Activated CD4-positive, CD25-positive, alpha-beta regulatory T cell (primary cell): Measurements from ENCODE around the gene AOAH.
A peak's percentile ranks its signal among the peaks of the same experiment; 100 is the strongest.
"Not testable (repeated sequence)": the region's sequence is repeated elsewhere in the genome, so short reads cannot be mapped to it uniquely, and the experiment has no call there.

ENCODE experiments used
- DNase-seq, 4 experiments: peaks; one replicate each; lab custom pipeline; 2025; lab: John Stamatoyannopoulos, UW

Gene AOAH

DNA sequence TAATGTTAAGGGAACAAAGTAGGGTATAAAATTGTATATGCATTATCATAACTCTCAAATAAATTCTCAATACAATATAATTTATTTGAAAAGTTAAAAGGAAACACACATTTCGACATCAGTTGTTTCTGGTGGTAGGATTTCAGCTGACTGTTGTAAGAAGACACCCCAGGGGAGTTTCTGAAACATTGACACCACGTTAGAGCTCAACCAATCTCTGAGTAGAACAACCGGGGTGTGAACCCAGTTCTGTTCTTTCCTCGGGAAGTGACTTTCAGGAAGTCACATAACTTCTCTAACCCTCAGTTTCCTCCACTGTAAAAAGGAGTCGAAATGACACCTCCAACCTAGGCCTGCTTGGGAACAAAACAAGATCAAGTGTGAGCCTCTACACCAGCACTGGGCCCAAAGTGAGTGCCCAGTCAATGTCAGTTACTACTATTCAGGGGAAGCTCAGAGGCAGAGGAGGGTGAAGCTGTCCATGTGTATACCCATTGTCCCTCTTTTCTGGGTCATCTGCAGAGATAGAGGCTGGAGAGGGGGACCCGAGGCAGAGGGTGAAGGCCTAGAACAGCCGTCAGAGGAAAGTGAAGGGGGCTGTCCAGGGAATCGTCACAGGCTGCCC lies 67.1 kb downstream of the AOAH start:
- DNase-seq = no peak

DNA sequence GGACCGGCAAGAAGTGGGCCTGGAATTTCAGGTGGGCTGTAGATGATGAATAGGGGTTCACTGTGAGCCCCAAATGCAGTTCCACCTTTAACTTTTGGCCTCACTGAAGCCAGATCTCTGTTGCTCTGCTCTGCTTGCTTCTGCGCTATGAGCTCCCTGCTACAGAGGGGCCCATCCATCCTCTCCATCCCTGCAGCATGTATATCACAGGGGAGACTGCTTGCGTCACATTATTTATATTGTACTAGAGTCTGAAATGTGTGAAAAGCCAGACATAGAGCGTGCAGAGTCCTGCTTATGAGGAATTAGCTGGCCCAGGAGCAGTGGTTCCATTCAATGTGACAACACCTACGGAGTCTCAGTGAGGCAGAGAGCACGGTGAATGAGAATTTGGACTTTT lies 69.9 kb downstream of the AOAH start:
- DNase-seq = no peak

DNA sequence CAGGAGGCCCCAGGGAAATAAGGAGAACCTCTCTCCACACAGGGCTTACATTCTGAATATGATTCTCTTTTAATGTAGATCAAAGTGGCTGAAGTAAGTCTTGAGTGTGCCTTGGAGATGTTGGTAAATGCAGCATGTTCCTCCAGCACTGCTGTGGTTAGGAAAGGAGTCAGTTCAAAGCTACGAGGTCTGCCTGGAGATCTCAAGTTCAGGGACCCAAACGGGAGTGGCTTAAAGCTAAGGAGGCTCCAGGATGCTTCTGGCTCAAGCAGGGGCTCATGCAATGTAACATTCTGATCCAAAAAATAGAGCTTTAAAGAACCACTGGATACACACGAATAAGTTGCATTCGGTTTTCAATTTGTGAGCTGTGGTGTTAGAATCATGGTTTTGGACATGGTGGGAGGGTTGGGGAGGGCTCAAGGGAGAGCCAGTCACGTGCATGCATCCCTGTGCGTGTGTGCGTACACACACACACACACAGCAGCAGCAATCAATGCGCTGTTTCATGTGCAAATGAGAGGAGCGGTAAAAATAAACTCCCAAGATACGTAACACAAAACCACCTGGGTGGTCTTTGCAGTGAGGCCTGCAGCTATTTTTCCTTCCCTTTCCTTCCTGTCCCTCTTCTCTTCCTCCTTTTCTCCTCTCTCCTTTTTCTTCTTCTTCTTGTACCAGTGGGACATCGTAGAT lies 70.5 kb downstream of the AOAH start:
- no peak for DNase-seq

DNA sequence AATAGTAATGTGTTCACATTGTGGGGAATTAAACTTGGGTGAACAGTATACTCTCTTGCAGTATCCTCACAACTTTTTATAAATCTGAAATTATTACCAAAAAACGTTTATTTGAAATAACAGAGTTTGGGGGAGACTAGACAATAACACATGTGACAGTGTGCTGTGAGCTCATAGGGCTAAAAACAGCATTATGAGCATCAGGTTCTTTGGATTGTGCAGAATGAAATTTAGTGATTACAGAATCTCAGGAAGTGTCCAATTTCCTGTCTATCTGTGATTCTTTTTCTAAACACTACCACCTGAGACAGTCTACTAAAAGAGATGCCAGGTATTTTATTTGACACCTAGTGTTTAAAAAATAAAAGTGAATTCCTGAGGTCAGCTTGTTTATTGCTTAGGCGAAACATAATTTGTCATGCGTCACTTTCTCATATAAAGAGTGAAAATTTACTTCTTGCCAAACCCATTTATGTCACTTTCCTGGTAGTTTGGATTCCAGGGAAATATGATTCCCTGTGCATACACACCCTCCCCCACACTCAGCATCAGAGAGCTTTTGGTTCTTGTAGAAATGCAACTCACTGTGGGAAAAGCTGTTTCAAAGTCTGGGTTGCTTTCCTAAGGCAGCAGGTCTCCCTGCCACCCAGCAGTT lies 71.2 kb downstream of the AOAH start:
- DNase-seq = no peak

DNA sequence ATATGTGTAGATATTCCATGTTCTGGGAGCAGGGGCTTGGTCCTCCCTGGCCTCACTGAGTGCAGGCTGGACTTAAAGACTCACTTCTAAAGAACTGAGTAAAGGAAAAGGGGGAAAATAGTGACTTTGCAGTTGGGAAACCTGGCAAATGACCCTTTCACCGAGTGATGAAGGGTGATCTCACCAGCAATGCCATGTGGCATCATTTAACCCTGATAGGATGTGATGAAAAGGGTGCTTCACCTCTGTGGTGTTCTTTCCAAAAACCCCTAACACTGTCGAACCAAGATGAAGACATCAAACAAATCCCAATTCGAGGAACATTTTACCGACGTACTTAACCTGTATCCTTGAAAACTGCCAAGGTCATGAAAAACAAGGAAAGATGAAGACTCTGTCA lies 71.9 kb downstream of the AOAH start:
- DNase-seq = no peak

DNA sequence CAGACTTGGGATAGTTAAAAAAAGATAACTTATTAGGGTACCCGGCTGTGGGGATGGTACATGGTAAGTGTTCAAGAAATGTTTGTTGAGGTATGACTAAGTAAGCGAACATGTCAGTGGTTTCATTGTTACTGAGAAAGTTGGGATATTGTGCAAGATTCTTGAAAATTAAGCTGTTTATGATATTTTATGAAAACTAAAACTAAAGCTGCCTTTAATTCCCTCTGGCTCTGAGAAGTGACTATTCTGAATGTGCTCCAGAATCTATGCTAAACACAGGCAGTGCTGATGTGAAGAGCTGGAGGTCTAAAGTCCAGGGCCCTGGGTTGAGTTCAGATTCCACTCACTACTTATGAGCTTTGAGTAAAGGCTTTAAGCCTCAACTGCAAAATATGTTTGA lies 72.9 kb downstream of the AOAH start:
- DNase-seq = no peak

DNA sequence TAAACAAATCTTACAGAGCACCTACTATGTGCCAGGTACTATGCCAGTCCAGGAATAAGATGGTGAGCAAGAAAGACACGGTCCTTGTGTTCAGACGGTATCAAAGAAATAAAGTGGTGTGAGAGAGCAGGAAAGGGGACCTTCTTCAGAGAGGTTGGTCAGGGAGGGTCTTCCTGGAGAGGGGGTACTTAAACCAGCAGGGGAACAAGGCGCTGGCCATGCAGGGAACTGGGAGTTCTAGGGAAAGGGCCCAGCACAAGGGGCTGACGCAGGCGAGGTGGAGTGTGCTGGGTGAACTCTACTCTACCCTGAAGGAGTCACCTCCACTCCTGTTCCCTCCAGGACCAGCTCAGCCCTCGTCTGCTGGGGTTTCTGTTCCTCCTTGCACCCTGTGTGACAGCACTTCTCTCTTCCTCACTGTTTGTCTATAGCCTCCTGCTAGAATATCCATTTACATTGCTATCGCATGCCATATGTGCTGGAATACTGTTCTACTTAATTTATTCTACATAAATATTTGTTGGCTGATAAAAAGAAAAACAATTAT lies 73.5 kb downstream of the AOAH start:
- no peak for DNase-seq

DNA sequence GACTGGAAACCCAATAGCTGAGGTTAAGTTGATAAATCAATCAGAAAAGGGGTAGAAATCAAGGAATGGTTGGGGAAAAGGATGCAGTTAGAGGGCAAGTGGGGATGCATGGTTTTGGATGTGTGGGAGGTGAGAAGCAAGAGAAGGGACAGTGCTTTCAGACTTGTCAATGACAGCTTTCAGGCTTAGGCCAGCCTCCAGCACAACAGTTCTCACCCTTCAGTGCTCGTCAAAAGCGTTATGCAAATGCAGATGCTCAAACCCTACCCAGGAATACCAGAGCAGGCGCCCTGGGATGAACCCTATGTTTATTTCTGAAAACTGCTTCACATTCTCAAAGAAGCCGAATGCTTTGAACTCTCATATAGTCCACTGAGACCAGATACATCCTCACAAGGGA lies 74.0 kb downstream of the AOAH start:
- DNase-seq = no peak

DNA sequence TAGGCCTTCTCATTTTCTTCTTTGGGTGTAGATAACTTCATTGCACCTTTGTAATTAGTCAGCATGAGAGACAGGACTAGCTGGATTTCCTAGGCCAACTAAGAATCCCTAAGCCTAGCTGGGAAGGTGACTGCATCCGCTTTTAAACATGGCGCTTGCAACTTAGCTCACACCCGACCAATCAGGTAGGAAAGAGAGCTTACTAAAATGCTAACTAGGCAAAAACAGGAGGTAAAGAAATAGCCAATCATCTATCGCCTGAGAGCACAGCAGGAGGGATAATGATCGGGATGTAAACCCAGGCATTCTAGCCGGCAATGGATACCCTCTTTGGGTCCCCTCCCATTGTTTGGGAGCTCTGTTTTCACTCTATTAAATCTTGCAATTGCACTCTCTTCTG lies 75.0 kb downstream of the AOAH start:
- not testable (repeated sequence) for DNase-seq

DNA sequence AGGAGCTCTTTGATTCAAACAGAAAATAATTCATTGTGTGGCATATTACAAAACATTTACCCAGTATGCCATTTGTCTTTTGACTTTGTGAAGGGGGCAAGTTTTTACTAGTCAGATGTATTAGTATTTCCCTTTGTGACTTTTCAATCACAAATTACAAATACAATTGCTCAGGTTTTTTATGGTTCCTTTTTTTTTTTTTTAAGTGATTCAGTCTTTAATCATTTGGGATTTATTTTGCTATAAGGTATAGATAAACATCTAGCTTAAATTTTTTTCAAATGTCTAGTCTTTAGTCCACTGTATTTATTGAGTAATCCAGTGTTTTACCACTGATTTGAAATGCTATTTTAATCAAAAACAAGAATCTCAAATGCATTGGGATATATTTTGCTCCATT lies 75.9 kb downstream of the AOAH start:
- no peak for DNase-seq

DNA sequence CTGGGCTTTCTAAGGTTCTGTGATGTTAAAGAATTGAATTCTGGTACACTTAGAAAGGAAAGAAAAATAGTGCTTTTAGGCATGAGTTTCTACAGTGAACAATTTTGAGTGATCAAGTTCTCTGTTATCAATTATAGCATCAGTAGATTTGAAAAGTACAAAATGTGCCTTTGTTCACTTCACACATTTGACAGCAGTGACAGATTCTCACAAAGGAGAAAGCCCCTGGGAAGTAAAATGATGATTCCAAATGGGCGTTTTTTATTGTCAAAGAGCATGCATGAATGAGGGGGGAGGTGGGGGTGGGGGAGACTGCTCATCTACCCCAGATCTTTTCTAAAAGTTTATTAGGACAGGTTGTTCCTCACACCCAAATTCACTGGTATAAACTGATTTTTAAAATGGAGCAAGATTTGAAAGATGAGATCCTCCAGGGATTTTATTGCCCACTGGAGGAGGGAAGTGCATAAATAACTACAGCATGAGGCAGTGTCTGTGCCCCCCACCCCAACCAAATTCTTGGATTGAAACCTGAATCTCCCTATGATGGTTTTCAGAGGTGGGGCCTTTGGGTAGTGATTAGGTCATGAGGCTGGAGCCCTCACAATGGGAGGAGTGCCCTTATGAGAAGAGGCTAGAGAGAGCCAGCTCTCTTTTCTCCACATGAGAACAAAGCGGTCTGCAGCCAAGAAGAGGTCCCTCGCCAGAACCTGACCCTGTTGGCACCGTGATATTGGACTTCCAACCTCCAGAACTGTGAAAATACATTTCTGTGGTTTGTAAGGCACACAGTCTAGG lies 79.5 kb downstream of the AOAH start:
- no peak for DNase-seq

DNA sequence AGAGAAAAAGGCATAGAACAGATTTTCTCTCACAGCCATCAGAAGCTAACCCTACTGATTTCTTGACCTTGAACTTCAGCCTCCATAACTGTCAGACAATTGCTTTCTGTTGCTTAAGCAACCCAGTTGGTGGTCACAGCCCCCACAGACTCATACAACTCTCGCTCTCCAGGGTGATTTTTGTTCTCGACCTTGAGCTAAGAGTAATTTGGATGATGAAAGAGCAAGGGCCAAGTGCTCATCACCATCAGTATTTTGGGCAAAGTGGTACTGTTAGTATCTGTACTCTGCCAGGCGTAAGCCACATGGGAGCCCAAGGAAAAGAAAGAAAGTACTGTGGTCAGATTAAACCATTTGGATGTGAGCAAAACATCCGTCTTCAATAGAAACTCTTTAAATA lies 81.9 kb downstream of the AOAH start:
- DNase-seq = no peak

DNA sequence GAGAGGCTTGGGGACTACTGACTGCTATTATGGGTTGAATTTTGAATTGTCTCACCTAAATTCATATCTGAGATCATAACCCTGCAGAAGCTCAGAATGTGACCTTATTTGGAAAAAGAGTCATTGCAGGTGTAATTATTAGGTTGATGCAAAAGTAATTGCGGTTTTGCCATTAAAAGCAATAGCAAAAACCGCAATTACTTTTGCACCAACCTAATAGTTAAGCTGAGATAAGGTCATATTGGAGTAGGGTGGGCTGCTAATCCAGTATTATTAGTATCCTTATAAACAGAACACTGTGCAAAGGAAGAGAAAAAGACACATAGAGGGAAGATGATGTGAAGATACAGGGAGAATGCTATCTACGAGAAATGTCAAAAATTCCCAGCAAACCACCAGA lies 82.3 kb downstream of the AOAH start:
- no peak for DNase-seq

DNA sequence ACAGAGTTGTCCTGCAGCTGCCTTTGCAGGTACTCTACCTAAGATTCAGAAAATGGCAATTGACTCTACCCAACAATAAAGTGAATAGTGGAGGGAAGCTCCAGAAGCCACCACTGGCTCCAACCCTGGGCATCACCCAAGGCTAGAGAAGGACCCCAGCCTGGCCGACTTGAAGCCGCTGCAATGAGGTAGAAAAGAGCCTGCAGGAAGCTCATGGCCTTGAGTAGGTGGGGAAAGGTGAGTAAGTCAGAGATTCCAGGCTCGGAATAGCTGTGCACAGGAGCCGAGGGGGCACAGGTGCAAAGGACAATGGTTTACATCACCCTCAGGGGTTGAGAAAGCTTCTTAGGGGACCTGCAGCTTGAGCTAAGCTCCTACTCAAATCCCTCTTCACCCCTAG lies 83.6 kb downstream of the AOAH start:
- DNase-seq = no peak

DNA sequence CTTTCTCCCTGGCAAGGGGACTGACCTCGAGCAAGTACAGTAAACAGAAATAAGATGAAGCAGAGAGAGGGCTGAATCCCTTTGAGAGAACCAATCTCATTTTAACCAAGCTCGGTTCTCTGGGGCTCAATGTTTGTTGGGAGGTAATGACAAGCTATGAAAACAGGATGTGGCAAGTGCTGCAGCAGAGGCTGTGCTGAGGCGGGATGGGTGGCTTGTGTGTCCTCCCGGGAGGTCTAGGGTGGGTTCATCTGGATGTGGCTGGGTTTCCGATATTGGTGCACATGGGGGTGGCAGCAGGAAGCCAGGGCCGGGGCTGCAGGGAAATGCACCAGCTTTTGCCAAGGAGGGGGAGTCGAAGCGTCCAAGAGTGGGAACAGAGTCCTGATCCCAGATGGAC lies 84.5 kb downstream of the AOAH start:
- peak in 1 of 4 experiments; percentile 26 for DNase-seq

DNA sequence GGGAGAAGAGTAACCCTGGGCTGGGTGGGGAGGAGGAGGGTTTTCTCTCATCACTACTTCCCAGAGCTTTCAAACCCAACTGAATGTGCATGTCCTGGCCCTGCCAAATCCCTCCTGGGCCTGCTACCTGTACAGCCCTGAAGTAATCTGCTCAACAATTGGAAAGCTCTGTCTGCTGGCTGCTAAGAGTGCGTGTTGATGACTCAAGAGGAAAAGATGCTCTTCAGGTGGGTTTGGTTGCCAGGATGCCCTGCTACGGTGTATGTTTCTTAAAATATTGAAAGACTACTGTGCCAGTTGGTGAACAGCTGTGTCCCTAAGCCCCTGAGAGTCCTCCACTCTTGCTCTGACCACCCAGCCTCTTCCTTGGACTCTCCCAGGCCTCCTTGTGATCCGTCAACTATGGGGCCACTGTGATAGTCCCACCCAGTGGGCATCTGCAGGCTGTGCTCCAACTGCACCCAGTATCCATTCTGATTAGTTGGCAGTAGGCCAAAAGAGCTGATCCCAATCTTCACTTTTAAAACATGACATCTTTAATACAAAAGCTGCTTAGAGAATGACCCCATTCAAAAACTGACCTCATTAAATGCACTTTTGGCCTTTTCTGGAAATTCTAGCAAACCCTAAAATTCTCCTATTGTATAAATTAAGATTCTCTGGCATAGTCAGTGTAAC lies 85.6 kb downstream of the AOAH start:
- DNase-seq = no peak

DNA sequence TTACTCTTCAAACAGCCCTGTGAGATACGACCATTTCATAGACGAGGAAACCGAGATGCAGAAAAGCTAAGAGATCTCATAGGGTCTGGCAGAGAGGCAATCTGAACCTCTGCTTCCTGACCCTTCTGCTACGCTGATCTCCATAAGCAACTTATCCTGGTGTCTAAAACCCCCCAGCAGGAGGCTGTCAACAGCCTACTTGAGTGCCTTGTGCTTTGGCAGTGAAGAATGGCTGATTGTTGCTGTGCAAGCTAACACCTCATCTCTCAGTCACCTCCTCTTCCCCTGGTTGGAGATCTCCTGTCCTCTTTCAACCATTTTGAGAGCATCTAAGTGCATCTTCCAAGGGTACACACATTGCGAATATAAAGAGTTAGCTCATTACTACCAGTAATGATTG lies 86.2 kb downstream of the AOAH start:
- no peak for DNase-seq

DNA sequence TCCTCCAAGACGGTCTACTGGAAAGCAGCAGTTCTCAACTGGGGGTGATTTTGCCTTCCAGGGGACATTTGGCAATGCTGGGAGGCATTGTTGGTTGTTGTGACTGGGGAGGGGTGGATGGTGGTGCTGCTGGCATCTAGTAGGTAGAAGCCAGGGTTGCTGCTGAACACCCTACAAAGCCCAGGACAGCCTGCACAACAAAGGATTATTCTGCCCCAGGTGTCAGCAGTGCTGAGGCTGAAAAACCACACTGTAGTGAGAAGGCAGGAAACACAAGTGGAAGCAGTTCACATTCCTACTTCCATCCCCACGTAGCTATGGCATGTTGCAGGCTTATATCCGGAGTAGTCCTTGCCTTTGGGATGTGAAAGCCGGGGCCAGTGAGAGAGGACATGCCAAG lies 86.9 kb downstream of the AOAH start:
- DNase-seq = no peak

DNA sequence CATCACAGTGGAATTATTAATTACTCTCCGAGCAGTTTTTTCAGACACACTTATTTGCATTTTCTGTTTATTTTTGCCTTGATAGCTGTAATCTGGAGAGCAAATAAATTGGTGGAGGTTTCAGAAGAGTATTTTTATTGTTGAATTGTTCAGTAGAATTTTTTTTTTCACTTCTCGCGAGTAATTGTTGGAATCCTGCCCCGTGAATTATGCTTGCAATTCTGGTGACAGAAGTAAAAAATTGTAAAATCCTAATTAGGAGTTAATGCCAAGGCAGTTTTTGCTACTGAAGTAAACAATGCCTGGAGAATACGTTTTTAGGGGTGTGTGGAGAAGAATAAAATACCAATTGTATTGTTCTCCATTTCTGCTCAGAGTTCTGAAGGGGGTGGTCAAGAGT lies 88.2 kb downstream of the AOAH start:
- DNase-seq = no peak

DNA sequence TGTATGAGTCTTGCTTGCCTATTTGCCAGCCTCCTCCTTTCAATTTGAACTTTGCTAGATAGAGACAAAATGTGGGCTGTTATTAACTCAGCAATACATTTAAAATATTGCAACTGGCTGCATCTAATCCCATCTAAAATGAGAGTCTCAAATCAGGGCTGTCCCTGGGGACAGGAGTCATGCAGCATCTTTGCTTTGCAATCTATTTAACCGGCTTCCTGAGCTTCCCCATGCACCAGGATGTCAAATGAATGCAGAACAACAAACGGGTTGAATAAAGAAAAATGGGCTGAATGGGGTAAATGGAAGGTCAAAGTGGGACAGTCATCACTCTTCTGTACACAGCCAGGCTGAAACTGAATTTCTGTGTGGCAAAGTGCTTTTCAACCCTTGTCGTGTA lies 89.2 kb downstream of the AOAH start:
- no peak for DNase-seq

DNA sequence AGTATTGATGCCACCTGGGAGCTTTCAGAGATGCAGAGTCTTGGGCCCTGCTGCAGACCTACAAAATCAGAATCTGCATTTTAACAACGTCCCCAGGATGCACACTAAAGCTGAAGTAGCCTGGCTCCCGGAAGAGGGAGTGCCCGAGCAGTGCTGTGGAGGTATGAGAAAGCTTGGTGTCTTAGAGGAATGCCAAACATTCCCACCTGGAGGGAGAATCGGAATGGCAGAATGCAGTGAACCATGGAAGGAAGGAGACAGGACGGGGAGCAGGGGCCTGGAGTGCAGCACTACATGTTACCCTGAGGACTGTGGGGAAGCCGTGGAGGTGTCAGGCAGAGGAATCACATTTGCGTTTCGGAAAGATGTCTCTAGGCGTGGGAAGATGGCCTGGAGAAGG lies 90.9 kb downstream of the AOAH start:
- no peak for DNase-seq

DNA sequence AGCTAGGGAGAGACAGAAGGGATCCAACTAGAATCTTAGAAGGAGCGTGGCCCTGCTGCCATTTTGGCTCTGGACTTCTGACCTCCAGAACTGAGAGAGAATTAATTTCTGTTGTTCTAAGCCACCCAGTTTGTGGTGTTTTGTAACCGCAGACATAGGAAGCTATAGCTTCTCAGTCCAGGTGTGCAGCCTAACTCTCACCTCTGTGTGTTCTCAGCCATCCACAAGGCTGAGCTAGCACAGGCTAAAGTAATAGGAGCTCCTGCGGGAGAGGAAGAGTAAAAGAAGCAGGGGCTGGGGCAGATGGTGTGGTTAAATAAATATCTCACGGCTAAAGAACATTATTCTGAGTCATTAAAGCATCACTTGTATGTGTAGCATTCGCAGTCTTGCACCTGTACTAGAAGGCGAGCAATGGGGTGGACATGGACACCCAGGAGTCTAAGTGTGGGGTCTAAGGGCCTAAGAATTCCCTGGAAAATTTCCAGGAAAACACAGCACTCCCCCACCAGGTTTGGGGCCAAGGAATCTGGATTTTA lies 94.1 kb downstream of the AOAH start:
- DNase-seq = no peak
